Mesodermal cell (in vitro differentiated cells): Measurements from ENCODE around the gene LRPAP1.

Experiments
- H3K27ac ChIP-seq: 2 replicates; pipeline ENCODE4 v1.7.0; 2013; ENCODE audit warnings: mild to moderate bottlenecking, low read depth, low read length, moderate library complexity; ENCODE audit not compliant: severe bottlenecking
- H3K36me3 ChIP-seq: 2 replicates; pipeline ENCODE4 v1.7.1; 2013; ENCODE audit warnings: mild to moderate bottlenecking, low read length, moderate library complexity; ENCODE audit not compliant: control insufficient read depth, insufficient read depth
- H3K4me1 ChIP-seq: one replicate; pipeline ENCODE4 v1.7.1; 2013; ENCODE audit warnings: mild to moderate bottlenecking, low read length; ENCODE audit not compliant: insufficient read depth, control insufficient read depth, poor library complexity, severe bottlenecking
- H3K4me3 ChIP-seq: 2 replicates; pipeline ENCODE4 v1.7.0; 2013; ENCODE audit warnings: low read length, control low read depth, mild to moderate bottlenecking; ENCODE audit not compliant: insufficient read depth, poor library complexity, severe bottlenecking; ENCODE audit errors: extremely low read depth
- H3K9me3 ChIP-seq: 2 replicates; pipeline ENCODE4 v1.7.1; 2013; ENCODE audit warnings: mild to moderate bottlenecking, low read length, moderate library complexity; ENCODE audit not compliant: control insufficient read depth
- WGBS, 2 experiments: methylation state at CpG; one replicate each; pipeline ENCODE4 v1.1.5; 2013; ENCODE audit warnings: missing lambda C conversion rate in 2 of 2; ENCODE audit not compliant: insufficient coverage in 2 of 2; 5-methylcytosine and 5-hydroxymethylcytosine counted together

LRPAP1 gene

GRCh38 chr4:3491681-3492405 lies 40.4 kb downstream of the LRPAP1 start:
- no peak overlapping the region for H3K27ac ChIP-seq
- 42 to 53% methylated on average over 14 to 17 of the region's 17 CpGs for WGBS, 2 experiments
- no peak overlapping the region for H3K4me3 ChIP-seq
- H3K4me1 ChIP-seq: peaks cover 16% of the 10 kb centered on the region
- no peaks in the 10 kb centered on the region for H3K36me3 ChIP-seq
- no peaks in the 10 kb centered on the region for H3K9me3 ChIP-seq

GRCh38 chr4:3489451-3489962 lies 42.7 kb downstream of the LRPAP1 start:
- 63 to 69% methylated on average over 15 to 17 of the region's 20 CpGs for WGBS, 2 experiments
- no peaks in the 10 kb centered on the region for H3K36me3 ChIP-seq
- H3K4me1 ChIP-seq: peaks cover 20% of the 10 kb centered on the region
- no peaks in the 10 kb centered on the region for H3K9me3 ChIP-seq
- no peak overlapping the region for H3K27ac ChIP-seq
- no peak overlapping the region for H3K4me3 ChIP-seq

- 72 to 77% methylated on average over 9 to 10 of the region's 11 CpGs for WGBS, 2 experiments
- Histone ChIP-seq H3K4me3 (no peak overlapping the region), H3K27ac (no peak overlapping the region), H3K36me3 (no peaks in the 10 kb centered on the region), H3K4me1 (peaks cover 17% of the 10 kb centered on the region), H3K9me3 (no peaks in the 10 kb centered on the region)
Measured at GRCh38 chr4:3488820-3489219, 43.4 kb downstream of the LRPAP1 start.

- Histone ChIP-seq H3K36me3 (no peaks in the 10 kb centered on the region), H3K27ac (no peak overlapping the region)
- 84 to 87% methylated on average over 7 of the region's 7 CpGs for WGBS, 2 experiments
Measured at GRCh38 chr4:3487861-3488260, 44.4 kb downstream of the LRPAP1 start.

GRCh38 chr4:3486541-3487540 lies 45.4 kb downstream of the LRPAP1 start:
- Histone ChIP-seq H3K27ac (no peak overlapping the region), H3K36me3 (no peaks in the 10 kb centered on the region), H3K4me1 (peaks cover 12% of the 10 kb centered on the region), H3K9me3 (no peaks in the 10 kb centered on the region), H3K4me3 (no peak overlapping the region)
- WGBS, 2 experiments: 66 to 72% methylated on average over 17 to 24 of the region's 25 CpGs

More at GRCh38 chr4:3487861-3488260, 44.4 kb downstream of the LRPAP1 start:
- Histone ChIP-seq H3K4me1 (peaks cover 17% of the 10 kb centered on the region), H3K4me3 (no peak overlapping the region), H3K9me3 (no peaks in the 10 kb centered on the region)

GRCh38 chr4:3485886-3486540 lies 46.2 kb downstream of the LRPAP1 start:
- peaks cover 17% of the 10 kb centered on the region for H3K4me1 ChIP-seq
- no peaks in the 10 kb centered on the region for H3K36me3 ChIP-seq
- WGBS, 2 experiments: 85 to 88% methylated on average over 16 to 20 of the region's 25 CpGs
- no peaks in the 10 kb centered on the region for H3K9me3 ChIP-seq
- no peak overlapping the region for H3K27ac ChIP-seq
- H3K4me3 ChIP-seq: no peak overlapping the region

GRCh38 chr4:3485011-3485791 lies 47.0 kb downstream of the LRPAP1 start:
- H3K27ac ChIP-seq: no peak overlapping the region

GRCh38 chr4:3484057-3484973 lies 47.9 kb downstream of the LRPAP1 start:
- 62 to 65% methylated on average over 38 to 43 of the region's 45 CpGs for WGBS, 2 experiments
- no peaks in the 10 kb centered on the region for H3K36me3 ChIP-seq
- H3K4me3 ChIP-seq: no peak overlapping the region
- H3K27ac ChIP-seq: no peak overlapping the region
- H3K9me3 ChIP-seq: no peaks in the 10 kb centered on the region
- H3K4me1 ChIP-seq: peaks cover 18% of the 10 kb centered on the region

More at GRCh38 chr4:3485011-3485791, 47.0 kb downstream of the LRPAP1 start:
- WGBS, 2 experiments: 43 to 48% methylated on average over 21 to 29 of the region's 36 CpGs
- H3K4me1 ChIP-seq: peaks cover 18% of the 10 kb centered on the region
- no peaks in the 10 kb centered on the region for H3K9me3 ChIP-seq
- H3K4me3 ChIP-seq: peak overlapping the region; percentile 5
- no peaks in the 10 kb centered on the region for H3K36me3 ChIP-seq

- WGBS, 2 experiments: 76 to 79% methylated on average over 19 of the region's 23 CpGs
- no peak overlapping the region for H3K27ac ChIP-seq
- H3K9me3 ChIP-seq: no peaks in the 10 kb centered on the region
- H3K36me3 ChIP-seq: no peaks in the 10 kb centered on the region
- no peak overlapping the region for H3K4me3 ChIP-seq
- peaks cover 18% of the 10 kb centered on the region for H3K4me1 ChIP-seq
Measured at GRCh38 chr4:3483471-3483921, 48.7 kb downstream of the LRPAP1 start.
